ENCODE results near the gene PTTG1IP.

PTTG1IP gene

GRCh38 chr21:44867999-44868700 lies 5.3 kb downstream of the PTTG1IP start:
- no peak for DNase-seq

DNA sequence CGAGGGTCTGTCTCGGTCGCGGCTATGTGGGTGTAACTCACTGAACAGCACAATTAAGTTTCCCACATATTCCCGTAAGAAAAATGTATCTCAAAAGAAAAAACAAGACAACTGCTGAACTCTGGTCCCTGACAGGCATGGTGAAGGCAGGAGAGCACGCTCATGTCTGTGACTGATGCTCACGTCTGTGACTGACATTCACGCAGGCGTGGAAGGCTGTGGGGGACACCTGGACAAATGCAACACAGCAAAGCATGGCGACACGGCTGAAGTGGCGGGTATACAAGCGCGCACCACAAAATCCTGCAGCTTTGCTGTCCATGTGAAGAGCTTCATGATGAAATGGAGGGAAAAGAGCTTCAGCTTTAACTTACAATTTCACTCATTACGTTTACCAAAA lies 6.0 kb downstream of the PTTG1IP start:
- peak in 1 of 51 donors; percentile 6 for DNase-seq

DNA sequence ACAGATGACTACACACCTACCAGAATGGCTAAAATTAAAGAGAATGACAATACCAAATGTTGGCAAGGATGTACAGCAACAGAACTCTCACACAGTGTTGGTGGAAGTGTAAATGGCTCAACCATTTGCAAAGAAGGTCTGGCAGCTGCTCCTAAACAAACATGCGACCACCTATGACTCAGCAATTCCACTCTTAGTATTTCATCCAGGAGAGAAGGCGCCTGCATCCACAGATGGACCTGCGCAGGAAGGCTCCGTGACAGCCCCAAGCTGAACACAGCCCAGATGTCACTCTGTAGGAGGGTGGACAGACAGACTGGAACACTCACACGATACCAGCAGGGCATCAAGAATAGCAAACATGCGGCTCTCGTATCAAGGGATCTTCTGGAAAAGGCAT lies 6.7 kb downstream of the PTTG1IP start:
- peak in 1 of 51 donors; percentile 47 for DNase-seq

- peak in 2 of 51 donors; percentile 10 for DNase-seq
Measured at GRCh38 chr21:44865561-44866280, 7.8 kb downstream of the PTTG1IP start.

- DNase-seq: no peak
Measured at GRCh38 chr21:44862869-44863685, 10.4 kb downstream of the PTTG1IP start.

DNA sequence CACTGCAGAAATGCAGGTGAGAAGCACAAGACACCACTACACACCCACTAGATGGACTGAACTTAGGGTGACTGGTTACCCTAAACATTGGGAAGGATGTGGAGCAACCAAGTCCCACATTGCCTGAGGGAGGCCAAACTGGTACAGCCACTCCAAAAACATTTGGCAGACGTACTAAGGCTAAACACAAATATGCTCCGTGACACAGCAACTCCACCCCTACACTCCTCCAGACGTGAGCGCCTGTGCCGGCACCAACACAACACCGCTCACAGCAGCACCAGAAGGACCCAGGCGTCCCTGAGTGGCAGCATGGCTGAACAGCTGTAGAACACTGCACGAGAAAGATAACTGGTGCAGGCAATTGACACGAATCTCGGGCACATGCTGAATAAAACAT lies 14.7 kb downstream of the PTTG1IP start:
- DNase-seq: no peak

DNA sequence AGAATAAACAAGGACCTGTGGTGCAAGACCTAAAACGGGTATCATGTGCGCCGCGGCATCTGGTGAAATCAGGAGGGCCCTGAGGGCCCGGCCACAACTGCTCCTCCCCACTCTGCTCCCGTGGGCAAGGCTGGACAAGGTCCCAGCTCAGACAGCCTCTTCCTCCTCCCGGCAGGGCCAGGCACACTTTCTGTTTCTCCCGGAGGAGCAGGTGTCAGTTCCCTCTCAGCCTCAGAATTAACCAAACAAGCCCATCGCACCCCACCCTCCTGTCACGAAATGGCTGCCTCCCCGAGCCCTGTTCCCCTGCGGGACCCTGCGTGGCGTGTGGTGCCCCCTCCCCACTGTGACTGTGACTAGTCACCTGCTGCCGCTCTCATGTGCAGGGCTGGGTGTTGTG lies 15.2 kb downstream of the PTTG1IP start:
- DNase-seq: no peak

- no peak for DNase-seq
Measured at GRCh38 chr21:44857127-44857892, 16.2 kb downstream of the PTTG1IP start.

- no peak for DNase-seq
Measured at GRCh38 chr21:44856131-44856530, 17.4 kb downstream of the PTTG1IP start.

GRCh38 chr21:44855572-44855971 lies 17.9 kb downstream of the PTTG1IP start:
- no peak for DNase-seq

DNA sequence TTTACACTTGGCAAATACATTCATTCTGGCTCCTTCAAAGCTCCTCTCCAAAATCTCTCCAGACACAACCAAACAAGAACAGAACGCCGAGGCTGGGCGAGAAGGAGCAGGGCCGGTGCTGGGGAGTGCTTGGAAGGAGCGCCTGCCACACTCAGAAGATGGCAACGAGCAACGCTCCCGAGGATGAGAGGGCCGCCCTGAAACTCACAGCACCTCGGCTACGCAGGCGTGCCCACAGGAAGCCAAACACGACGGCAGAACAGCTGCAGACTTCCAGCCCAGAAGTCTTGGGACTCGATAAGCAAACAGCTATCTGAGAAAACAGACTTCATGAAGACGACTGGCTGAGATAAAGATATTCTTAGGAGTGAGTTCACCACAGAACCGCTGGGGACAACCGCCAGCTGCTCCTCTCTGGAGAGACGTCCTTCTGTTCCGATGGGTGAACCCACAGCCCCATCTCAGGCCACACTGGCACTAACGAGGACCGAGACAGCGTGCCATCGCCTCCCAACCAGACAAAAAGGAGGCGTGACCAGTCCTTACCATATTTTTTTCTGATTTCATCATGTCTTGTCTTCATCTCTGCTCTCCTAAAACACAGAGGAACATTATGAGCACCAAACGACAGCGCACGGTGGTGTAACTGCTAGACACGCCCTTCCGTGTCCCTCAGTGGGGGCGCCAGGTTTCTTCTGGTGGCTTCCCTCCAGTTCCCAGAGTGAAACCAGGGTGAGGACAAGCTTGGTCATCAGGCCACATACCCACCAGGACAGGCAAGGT lies 18.6 kb downstream of the PTTG1IP start:
- no peak for DNase-seq

DNA sequence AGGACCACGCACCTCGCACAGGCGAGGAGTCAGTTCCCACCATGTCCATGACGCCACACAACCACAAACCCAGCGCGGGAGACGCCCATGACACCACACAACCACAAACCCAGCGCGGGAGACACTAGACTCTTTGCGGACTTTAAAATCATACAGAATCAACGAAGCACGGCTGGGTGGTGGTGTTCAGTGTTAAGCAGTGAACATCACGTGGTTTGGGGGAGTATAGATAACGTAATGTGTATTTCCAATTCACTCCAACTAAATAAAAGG lies 19.2 kb downstream of the PTTG1IP start:
- DNase-seq: no peak

- no peak for DNase-seq
Measured at GRCh38 chr21:44853601-44854390, 19.7 kb downstream of the PTTG1IP start.

DNA sequence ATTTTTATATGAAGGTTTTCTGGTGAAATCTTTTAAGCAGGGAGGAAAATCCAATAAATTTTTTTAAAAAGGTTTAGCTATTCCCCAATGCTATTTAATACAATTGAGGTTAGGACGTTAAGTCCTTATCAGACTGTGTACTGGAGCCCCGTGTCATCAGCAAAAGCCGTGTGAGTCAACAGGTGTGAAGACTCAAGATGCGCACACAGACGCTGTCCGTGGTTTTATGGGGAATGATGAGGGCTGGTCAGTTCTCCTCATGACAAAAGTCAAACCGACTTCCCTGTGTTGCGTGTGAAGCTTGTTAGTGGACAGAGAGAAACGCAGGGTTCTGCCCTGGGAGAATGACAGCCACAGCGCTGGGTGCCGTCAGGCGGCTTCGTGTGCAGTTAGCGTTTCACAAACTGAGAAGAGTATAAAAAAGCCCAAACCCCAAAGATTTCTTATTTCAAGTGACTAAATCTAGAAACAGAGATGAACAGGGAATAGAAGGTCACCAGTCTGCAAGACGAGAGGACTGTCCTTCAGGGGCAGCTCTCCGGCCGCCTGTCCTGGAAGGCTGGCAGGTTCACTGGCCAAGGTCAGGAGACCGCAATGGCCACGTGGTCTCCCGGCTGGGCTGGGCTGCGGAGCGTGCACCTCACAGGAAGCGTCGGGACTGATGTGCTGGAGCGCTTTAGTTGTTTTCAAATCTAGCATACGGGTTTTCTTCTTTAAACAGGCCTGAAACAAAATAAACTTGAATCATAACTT lies 22.4 kb downstream of the PTTG1IP start:
- no peak for DNase-seq

DNA sequence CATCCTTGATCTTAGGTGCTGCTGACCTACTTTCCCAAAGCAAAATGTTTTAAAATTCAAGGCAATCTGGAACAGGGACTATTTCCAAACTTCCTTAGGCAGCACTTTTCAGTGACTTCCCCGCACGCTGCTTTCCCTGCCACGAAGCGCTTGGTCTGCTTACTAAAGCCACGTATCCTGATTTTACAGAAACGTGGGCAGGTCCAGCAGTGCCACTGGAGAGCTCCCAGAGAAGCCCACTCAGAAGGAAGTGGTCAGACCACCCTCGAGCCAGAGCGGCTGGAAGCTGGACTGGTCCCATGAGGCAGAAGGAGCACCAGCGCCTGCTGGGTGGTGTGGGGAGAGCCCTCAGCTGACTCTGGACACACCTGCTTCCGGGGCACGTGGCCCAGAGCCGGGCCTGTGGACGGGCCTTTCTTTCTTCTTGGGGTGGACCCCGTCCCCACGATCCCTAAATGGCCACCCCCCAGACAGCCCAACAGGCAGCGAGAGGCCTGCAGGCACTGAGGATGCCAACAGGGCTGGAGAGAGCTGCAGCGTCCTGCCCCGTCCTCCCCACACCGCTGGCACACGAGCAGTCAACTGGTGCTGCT lies 23.2 kb downstream of the PTTG1IP start:
- no peak for DNase-seq

DNA sequence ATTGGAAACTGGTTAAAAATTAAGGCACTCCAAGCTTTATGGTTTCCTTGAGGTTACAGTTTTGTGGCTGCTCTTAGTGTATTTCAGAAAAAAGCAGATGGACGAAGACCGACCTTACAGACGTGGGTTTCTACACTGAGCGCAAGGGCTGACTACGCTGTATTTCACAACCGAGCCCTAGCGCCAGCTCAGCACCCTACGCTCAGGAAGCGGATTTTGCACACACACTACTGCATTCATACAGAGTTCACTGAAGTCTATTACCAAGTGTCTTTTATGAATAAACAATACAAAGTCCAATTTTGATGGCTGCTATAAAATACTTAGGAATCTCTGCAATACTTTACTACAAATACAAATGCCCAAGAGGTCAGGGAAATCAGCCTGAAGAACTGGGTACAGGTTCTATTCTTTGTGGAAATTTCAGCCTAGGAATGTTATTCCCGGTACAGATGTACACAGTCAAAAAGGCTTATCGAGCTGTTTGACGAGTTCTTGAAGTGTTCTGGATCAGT lies 23.8 kb downstream of the PTTG1IP start:
- no peak for DNase-seq

GRCh38 chr21:44848821-44849521 lies 24.5 kb downstream of the PTTG1IP start:
- no peak for DNase-seq

All from hypothalamus (tissue), 51 donors.